Lower lobe of right lung (tissue), 2 donors: ENCODE data around the gene ADCY5. TPM values are rescaled to one million over a fixed set of nuclear protein-coding genes. Genes with fewer than 3 reads are reported as not detected.

ENCODE experiments used
- ATAC-seq, 2 donors: fragments of 200-7000 bp; cut with Tn5 transposase; one replicate each; pipeline ENCODE4 v1.9.1; 2020 to 2022; ENCODE audit warnings: mild to moderate bottlenecking in 2 of 2, moderate library complexity in 2 of 2
- DNase-seq: peaks from one replicate; pipeline ENCODE4 v3.0.0-alpha.2; 2020
- H3K27ac ChIP-seq: fragments of 200-600 bp; one replicate; pipeline ENCODE4 v1.8.0; 2022
- H3K27me3 ChIP-seq: fragments of 200-600 bp; one replicate; pipeline ENCODE4 v1.8.0; 2022; ENCODE audit warnings: low read depth
- H3K36me3 ChIP-seq: fragments of 200-600 bp; one replicate; pipeline ENCODE4 v1.8.0; 2022; ENCODE audit warnings: mild to moderate bottlenecking
- H3K4me1 ChIP-seq: fragments of 200-600 bp; one replicate; pipeline ENCODE4 v1.8.0; 2022
- H3K4me3 ChIP-seq: fragments of 200-600 bp; one replicate; pipeline ENCODE4 v1.8.0; 2022; ENCODE audit warnings: mild to moderate bottlenecking
- H3K9me3 ChIP-seq: fragments of 200-600 bp; one replicate; pipeline ENCODE4 v1.8.0; 2022
- intact Hi-C: fragments of 100-400 bp; cut with DNase I; formaldehyde crosslinking; loops from one replicate; pipeline ENCODE4 v1.11.0; 2022
- total RNA-seq: library from RNA; stranded (reverse); fragmentation: NEBNext Ultra II Directional; extraction: Animal tissue kit (Norgen Biotek cat#: 25700); gene quantifications from one replicate; pipeline ENCODE4 v1.2.1, GENCODE V29; 2021
- TF ChIP-seq, protein P1 (sequence below): fragments of 200-600 bp; IDR thresholded peaks from one replicate; pipeline ENCODE4 v1.8.0; 2022; ENCODE audit warnings: antibody characterized with exemption, mild to moderate bottlenecking
- donor health status: DM: no; HTN: yes; CAD: no; lungs with severe emphysema.

The ADCY5 gene
- total RNA-seq, 1 donor from 2014 or later = 5.6 TPM

DNA sequence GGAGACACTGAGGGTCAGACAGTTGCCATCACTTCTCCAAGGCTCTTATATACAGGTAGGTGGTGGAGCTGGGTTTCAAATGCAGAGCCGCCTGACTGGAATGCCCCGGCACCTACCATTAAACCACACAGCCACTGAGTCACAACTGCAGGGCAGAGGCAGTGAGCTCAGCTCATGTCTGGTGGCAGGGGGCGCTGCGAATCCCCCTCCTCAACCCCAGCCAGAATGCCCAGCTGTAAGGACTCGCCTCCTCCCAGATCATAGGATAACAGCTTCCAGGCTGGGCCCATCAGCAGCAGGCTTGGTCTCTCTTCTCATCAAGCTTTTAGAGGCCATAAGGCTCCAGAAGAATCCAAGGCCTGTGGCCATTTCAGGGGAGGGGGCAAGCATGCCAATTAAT, 26.4 kb downstream of the ADCY5 start:
- H3K27me3 ChIP-seq = no peaks in the 10 kb centered on the region
- no peaks in the 10 kb centered on the region for H3K9me3 ChIP-seq
- no peak overlapping the region for H3K27ac ChIP-seq
- DNase-seq (no peak), ATAC-seq (no peak)
- no peak overlapping the region for H3K4me3 ChIP-seq
- TF ChIP-seq, protein P1, sequence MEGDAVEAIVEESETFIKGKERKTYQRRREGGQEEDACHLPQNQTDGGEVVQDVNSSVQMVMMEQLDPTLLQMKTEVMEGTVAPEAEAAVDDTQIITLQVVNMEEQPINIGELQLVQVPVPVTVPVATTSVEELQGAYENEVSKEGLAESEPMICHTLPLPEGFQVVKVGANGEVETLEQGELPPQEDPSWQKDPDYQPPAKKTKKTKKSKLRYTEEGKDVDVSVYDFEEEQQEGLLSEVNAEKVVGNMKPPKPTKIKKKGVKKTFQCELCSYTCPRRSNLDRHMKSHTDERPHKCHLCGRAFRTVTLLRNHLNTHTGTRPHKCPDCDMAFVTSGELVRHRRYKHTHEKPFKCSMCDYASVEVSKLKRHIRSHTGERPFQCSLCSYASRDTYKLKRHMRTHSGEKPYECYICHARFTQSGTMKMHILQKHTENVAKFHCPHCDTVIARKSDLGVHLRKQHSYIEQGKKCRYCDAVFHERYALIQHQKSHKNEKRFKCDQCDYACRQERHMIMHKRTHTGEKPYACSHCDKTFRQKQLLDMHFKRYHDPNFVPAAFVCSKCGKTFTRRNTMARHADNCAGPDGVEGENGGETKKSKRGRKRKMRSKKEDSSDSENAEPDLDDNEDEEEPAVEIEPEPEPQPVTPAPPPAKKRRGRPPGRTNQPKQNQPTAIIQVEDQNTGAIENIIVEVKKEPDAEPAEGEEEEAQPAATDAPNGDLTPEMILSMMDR = no peak
- peaks cover 6% of the 10 kb centered on the region for H3K4me1 ChIP-seq
- H3K36me3 ChIP-seq = no peaks in the 10 kb centered on the region
- intact Hi-C loops = no loop called here

- TF ChIP-seq, protein P1 = no peak
- ATAC-seq (no peak), DNase-seq (no peak)
- intact Hi-C loops = no loop called here
- Histone ChIP-seq H3K4me1 (peaks cover 6% of the 10 kb centered on the region), H3K27ac (no peak overlapping the region), H3K4me3 (no peak overlapping the region), H3K36me3 (no peaks in the 10 kb centered on the region), H3K27me3 (no peaks in the 10 kb centered on the region), H3K9me3 (no peaks in the 10 kb centered on the region)
These were observed 27.3 kb downstream of the ADCY5 start for GRCh38 chr3:123421353-123422174.

DNA sequence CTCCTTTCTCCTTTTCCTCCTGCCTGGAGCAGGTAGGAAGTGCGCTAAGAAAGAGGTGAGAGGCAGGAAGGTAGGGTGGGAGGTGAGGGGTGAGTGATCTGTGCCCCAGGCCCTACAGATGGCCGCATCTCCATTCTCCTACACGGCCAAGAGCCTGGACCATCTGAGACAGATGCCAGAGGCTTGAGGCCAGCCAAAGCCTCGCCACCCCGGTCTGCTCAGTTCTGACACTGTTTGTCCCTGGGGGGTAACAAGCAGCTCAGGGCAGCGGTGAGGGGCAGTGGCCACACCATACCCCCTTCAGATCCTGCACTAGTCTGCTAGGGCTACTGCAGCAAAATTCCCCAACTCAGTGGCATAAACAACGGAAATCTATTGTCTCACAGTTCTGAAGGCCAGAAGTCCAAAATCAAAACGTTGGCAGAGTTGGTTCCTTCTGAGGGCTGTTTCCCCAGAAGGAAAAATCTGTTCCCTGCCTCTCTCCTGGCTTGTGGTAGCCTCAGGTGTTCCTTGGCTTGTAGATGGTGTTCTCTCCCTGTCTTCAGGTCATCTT, 28.4 kb downstream of the ADCY5 start:
- Histone ChIP-seq H3K27me3 (no peaks in the 10 kb centered on the region), H3K4me1 (peaks cover 6% of the 10 kb centered on the region), H3K27ac (no peak overlapping the region), H3K36me3 (no peaks in the 10 kb centered on the region), H3K4me3 (no peak overlapping the region), H3K9me3 (no peaks in the 10 kb centered on the region)
- DNase-seq (no peak), ATAC-seq (no peak)
- intact Hi-C loops = no loop called here
- TF ChIP-seq, protein P1 = no peak

GRCh38 chr3:123419850-123420297, 29.0 kb downstream of the ADCY5 start:
- Histone ChIP-seq H3K27me3 (no peaks in the 10 kb centered on the region), H3K4me1 (peaks cover 5% of the 10 kb centered on the region), H3K36me3 (no peaks in the 10 kb centered on the region), H3K9me3 (no peaks in the 10 kb centered on the region), H3K27ac (no peak overlapping the region), H3K4me3 (no peak overlapping the region)
- ATAC-seq (no peak), DNase-seq (no peak)
- TF ChIP-seq, protein P1 = no peak
- intact Hi-C loops = no loop called here

DNA sequence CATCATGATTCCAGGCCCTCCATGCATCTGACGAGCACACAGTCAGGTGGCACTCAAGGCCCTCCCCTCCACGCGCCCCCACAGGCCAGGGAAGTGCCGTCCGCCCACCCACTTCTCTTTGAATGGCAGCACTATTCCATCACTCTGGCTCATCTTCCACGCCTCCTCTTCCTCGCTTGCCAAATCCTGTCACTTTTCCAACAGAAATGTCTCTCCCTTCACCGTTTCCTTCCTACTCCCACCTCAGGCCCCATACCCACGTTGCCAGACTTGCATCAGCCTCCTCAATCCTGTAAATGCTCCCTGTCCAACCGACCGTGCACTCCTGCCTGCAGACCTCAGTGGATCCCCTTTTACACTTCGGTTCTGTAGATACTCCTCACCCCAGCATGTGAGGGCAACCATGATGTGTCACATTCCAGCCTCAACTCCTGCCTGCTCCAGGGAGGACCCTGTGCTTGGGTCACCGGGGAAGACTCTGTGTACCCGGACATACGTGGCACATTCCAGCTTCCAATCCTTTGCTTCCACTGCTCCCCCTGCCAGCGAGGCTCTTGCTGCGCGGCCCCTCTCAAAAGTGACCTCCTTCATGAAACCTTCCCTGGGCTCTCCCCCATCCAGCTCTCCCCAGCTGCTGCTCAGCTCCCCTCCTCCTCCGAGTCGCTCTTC, 29.6 kb downstream of the ADCY5 start:
- H3K4me1 ChIP-seq = no peaks in the 10 kb centered on the region
- no peak for ATAC-seq
- intact Hi-C loops = no loop called here
- no peaks in the 10 kb centered on the region for H3K36me3 ChIP-seq
- no peaks in the 10 kb centered on the region for H3K27me3 ChIP-seq
- no peak overlapping the region for H3K27ac ChIP-seq
- DNase-seq = no peak
- no peaks in the 10 kb centered on the region for H3K9me3 ChIP-seq
- TF ChIP-seq, protein P1 = no peak
- H3K4me3 ChIP-seq = no peak overlapping the region
